Muscle of back (tissue), 11 donors: ENCODE measurements around the gene EDARADD. TPM values are rescaled to one million over a fixed set of nuclear protein-coding genes. Genes with fewer than 3 reads are reported as not detected.
A peak's percentile ranks its signal among the peaks of the same experiment; 100 is the strongest.
"Not testable (repeated sequence)": the region's sequence is repeated elsewhere in the genome, so short reads cannot be mapped to it uniquely, and the experiment has no call there.

Source experiments
- DNase-seq, 3 donors: peaks; one replicate each; pipeline versions ENCODE4 v3.0.0 to v3.0.0-alpha.2; 2013
- polyA plus RNA-seq, 10 donors: library from polyadenylated mRNA; unstranded; fragments of 120-200 nt; gene quantifications; one replicate each; pipeline ENCODE4 v1.2.1, GENCODE V29; 2013; ENCODE audit not compliant: insufficient read length in 10 of 10

Gene EDARADD
- polyA plus RNA-seq, 10 donors = 0.20 to 4.9 (median 0.59) TPM

GRCh38 chr1:236433819-236434315, 39.8 kb downstream of the EDARADD start:
- no peak for DNase-seq

- DNase-seq = no peak
These were observed 44.5 kb downstream of the EDARADD start for GRCh38 chr1:236438614-236439013.

DNA sequence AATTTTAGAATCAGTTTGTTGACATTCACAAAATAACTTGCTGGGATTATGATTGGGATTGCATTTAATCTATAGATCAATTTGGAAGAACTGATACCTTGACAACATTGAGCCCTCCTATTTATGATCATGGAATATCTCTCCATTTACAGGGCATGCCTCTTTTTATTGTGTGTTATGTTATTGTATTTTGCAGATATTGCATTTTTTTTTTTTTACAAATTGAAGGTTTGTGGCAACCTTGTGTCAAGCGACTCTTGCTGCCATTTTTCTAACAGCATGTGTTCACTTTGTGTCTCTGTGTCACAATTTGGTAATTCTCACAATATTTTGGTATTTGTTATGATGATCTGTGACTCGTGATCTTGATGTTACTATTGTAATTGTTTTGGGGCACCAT, 46.3 kb downstream of the EDARADD start:
- DNase-seq = no peak

GRCh38 chr1:236450779-236451178, 56.7 kb downstream of the EDARADD start:
- DNase-seq = no peak

DNA sequence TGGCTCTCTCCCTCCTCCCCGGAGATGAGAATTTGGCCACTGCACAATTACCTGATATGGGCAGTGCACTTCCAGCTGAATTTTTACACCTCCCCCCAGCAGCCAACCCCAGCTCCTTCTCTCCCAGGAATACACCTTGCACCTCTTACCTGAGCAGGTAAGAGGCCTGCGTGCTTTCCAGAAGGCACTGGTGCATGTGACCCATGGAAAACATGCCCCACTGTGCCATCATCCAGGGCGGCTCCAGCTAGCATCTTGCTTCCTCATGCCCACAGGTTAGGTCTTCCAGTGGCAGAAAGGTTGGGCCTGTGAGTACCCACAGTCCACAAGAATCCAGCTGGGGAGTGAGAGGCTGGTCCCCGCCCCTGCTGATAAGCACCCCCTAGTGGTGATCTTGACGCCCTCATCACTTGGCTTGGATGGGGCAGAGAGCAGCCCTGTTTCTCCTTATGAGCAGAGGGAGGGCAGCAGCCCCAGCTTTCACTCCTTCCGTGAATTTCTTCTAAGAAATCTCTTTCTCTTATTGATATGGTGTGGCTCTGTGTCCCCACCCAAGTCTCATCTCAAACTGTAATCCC, 57.8 kb downstream of the EDARADD start:
- no peak for DNase-seq

DNA sequence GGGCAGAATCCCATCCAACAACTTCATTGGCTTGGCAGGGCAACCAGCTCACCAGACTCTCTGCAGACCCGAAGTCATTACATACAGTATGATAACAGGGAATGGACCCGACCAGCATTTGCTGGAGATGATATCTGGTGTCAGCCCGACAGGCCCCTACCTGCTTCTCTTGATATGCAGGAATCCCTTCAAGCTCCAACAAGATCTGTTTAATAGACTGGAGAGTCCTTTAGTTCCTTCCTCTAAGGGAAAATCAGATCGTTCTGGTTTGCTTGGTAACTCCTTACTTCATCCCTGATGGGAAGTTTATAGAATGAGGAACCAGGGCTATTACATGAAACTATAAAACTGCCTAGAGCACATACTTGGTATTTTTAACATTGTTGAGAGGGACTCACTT, 61.2 kb downstream of the EDARADD start:
- DNase-seq = no peak

GRCh38 chr1:236457775-236458174, 63.7 kb downstream of the EDARADD start:
- no peak for DNase-seq

- no peak for DNase-seq
These were observed 64.9 kb downstream of the EDARADD start for GRCh38 chr1:236458996-236459395.

- DNase-seq = no peak
These were observed 66.0 kb downstream of the EDARADD start for GRCh38 chr1:236460103-236460502.

DNA sequence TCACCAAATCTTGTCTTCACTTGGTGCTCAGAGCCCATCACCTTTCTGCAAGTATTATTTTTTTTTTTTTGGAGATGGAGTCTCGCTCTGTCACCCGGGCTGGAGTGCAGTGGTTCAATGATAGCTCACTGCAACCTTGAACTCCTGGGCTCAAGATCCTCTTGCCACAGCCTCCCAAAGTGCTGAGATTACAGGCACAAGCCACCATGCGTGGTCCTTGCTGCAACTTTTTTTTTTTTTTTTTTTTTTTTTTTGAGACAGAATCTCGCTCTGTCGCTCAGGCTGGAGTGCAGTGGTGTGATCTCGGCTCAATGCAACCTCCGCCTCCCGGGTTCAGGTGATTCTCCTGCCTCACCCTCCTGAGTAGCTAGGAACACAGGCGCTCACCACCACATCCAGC, 70.1 kb downstream of the EDARADD start:
- DNase-seq = not testable (repeated sequence)

DNA sequence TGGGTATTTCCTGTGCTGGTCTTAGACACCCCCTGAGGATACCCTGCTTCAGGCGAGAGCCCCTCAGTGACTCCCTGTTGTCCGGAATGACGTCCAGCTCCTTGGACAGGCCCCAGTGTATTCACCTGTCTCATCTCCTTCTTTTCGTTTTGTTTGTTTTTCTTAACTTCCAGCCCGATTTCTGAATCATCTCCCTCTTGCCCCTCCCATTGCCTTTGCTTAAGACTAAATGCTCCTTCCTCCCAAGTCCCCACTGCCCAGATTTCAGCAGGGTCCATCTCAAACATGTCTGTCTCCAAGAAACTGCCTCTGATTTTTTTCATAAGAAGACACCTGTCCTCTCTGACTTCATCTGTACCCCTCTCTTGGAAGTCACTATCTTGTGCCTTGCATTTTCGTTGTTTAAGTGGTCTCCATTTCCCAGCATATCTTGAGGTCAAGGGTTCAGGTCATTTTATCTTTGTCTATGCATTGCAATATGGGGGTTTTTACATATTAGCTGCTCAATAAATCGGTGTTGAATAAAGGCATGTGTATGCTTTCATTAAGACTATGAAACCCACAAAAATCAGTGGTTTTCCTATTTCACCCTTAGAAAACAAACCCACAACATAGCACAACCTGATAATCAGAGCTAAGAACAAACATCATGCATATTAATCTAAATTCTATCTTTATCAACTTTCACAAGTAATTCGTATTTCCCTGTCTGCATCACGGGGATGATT, 71.3 kb downstream of the EDARADD start:
- no peak for DNase-seq

DNA sequence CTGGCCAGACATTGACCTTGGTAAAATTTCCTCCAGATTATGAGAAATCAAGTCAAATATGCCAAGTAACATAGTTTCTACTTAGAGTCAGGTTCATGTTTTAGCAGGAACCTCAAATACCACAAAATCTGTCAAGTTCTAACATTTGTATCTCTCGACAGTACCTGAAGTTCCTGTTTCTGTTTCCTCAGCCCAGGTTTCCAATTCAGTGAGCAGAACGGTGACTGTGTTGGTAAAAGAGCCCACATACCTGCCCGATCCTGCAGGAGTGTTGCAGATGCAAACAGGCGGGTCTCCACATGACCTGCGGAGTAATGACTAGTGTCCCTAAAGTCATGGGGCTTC, 71.8 kb downstream of the EDARADD start:
- DNase-seq = no peak

- no peak for DNase-seq
These were observed 73.2 kb downstream of the EDARADD start for GRCh38 chr1:236467327-236467641.

DNA sequence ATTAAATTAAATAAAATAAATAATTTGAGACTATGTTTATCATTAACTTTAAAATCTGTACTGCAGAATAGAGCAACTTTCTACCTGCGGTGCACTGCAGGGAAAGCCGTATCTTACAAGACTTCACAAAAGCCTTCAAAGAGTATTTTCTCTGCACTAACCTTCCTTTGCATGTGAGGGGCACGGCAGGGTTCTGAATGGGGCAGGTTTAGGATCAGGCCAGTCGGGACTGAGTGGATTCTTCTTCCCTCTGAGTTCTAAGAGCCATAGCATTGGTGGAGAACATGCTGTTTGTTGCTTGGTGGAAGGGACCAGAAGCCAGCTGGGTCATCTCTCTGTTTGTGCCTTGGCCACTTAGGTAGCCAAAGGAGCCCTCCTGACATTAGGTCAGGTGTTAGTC, 74.5 kb downstream of the EDARADD start:
- no peak for DNase-seq

DNA sequence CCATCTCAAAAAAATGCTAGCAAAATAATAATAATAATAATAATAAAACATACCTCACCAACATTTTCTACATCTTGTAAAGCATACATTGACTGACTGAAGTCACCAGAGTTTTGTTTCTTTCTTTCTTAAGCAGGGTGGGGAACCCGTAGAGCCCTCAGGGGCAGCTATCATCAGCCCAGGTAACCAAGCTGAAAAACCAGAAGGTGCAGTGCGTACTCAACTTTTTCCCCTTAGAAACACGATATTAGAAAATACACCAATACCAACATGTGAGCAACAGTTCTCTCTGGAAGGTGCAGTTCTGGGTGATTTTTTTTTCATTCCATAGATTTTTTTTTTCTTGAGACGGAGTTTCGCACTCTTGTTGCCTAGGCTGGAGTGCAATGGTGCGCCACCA, 75.4 kb downstream of the EDARADD start:
- no peak for DNase-seq

GRCh38 chr1:236471096-236471495, 77.0 kb downstream of the EDARADD start:
- DNase-seq = no peak

DNA sequence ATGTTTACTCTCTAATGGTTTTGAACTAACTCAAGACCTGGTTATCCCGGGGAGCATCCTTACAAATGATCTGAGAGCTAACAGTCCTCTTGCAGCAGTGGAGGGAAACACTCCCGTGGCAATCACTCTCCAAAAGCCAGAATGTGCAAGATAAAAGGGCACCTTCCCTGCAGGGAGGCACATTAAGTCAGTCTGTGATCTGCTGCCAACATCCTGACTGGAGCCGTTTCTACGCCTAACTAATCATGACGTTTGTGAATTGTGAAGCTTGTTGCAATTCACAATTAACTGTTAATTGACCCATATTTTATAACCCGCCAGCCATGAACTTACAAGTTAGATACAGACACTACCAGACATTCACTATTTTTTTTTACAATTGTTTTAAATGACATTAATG, 77.6 kb downstream of the EDARADD start:
- peak in 1 of 3 donors; percentile 9 for DNase-seq

DNA sequence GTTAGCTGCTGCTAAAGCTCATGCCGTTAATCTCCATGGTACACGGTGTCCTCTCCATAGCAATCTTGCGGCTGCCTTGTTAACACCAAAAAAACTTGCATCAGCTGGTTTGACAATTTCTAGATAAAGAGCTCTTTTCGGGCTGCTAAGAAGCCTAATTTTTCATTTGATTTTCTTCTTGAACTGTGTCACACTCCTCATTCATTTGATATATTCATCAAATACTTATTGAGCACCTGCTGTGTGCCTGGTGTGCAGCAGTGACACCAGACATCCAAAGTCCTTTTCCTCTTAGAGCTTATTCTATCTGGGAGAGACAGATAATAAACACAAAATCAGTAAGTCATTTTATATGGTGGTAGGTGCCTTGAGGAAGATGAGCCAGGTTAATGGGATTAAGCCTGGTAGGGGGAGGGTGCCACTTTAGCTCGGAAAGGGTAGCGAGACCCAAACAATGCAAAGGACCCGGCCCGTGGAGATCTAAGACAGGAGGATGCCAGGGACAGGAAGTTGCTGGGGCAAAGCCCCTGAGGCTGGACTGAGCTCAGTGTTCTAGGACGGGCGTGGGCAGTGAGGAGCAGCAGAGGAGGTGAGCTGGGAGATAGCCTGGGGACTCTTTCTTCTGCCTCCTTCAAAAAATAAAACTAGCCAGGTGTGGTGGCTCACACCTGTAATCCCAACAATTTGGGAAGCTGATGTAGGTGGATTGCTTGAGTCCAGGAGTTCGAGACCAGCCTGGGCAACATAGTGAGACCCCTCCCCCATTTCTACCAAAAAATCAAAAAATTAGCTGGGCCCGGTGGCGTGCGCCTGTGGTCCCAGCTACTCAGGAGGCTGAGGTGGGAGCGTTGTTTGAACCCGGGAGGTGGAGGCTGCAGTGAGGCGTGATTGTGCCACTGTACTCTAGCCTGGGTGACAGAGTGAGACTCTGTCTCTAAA, 79.0 kb downstream of the EDARADD start:
- DNase-seq = no peak

GRCh38 chr1:236476019-236476418, 81.9 kb downstream of the EDARADD start:
- DNase-seq = no peak

DNA sequence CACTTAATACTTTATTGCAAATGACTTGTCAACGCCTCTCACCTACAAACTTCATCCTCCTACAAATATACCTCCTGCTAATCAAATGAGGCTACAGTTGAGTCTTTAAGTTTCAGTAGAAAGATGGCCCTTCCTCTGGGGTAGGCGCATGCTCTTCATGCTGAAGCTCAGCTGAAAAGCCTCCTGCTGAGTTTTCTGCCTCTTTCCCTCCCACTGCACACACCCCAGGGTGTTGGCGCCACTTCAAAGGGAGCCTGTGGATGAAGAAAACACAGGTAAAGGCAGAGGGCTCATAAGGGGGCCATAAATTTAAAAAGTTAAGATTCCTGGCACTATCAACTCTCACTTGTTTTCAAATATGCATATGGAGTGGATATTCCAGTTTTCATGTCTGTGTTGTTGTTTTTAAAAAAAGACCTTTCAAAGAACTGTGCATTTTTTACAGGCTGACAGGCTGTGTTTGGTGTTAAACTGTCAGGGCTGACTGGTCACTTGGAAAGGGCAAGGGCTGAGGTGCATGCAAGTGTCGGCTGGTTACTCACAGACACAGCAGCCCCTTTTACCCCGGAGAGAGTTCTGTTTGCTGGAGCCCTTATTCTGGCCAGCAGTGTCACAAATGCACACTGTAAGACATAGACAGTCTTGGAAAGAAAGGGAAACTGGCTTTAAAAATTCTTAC, 86.8 kb downstream of the EDARADD start:
- DNase-seq = no peak

DNA sequence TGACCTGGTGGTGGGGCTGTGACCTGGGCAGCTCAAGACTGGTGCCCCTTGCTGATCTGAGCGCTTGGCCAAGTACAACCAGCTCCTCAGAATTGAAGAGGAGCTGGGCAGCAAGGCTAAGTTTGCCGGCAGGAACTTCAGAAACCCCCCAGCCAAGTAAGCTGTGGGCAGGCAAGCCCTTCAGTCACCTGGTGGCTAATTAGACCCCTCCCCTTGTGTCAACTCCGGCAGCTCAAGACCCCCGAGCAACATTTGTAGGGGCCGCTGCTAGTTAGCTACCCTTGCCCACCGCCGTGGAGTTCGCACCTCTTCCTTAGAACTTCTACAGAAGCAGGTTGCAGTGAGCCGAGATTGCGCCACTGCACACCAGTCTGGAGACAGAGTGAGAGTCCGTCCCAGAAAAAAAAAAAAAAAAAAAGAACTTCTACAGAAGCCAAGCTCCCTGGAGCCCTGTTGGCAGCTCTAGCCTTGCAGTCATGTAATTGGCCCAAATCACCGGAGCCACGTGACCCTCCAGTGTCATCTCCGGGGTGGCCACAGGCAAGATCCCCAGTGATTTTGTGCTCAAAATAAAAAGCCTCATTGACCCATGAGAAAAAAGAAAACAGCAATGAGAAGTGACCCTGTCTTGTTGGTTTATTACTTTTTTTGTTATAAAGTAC, 90.4 kb downstream of the EDARADD start:
- DNase-seq = no peak
